CD4-positive, alpha-beta T cell (primary cell): ENCODE data around the gene NCK2. TPM values are rescaled to one million over a fixed set of nuclear protein-coding genes. Genes with fewer than 3 reads are reported as not detected.

ENCODE experiments used
- ATAC-seq: fragments of 200-7000 bp; cut with Tn5 transposase; one replicate; pipeline ENCODE4 v1.10.0; 2022; ENCODE audit warnings: mild to moderate bottlenecking; ENCODE audit not compliant: poor library complexity
- CTCF ChIA-PET: fragments of 350-600 bp; sonication (Branson Sonifier 250); formaldehyde crosslinking; loops from one replicate; lab custom pipeline; 2021; ENCODE audit warnings: antibody characterized with exemption, inconsistent platforms; lab: Charles Lee
- POLR2A ChIA-PET: fragments of 350-600 bp; sonication (Branson Sonifier 250); formaldehyde crosslinking; loops from one replicate; lab custom pipeline; 2021; ENCODE audit warnings: antibody characterized with exemption, inconsistent platforms; lab: Charles Lee
- DNase-seq, 14 experiments: peaks; one replicate each; pipeline ENCODE4 v3.0.0-alpha.2; 2013 to 2020; ENCODE audit warnings: mixed read lengths in 2 of 14
- H3K27ac ChIP-seq, 2 donors: one replicate each; pipeline versions ENCODE4 v1.5.1 to v1.7.0; 2013; ENCODE audit warnings: low read length in 2 of 2, low read depth in 1 of 2, mild to moderate bottlenecking in 1 of 2
- H3K27me3 ChIP-seq, 2 experiments: 1 replicate in 1 of 2; 2 replicates in 1 of 2; pipeline versions ENCODE4 v1.6.1 to v1.7.0; 2013; ENCODE audit warnings: low read length in 2 of 2, control low read depth in 1 of 2, mild to moderate bottlenecking in 1 of 2, moderate library complexity in 1 of 2; ENCODE audit not compliant: insufficient read depth in 2 of 2, control insufficient read depth in 1 of 2
- H3K36me3 ChIP-seq: one replicate; pipeline ENCODE4 v1.6.1; 2013; ENCODE audit warnings: low read length, control low read depth; ENCODE audit not compliant: insufficient read depth
- H3K4me1 ChIP-seq: one replicate; pipeline ENCODE4 v1.6.1; 2013; ENCODE audit warnings: low read length, control low read depth; ENCODE audit not compliant: insufficient read depth
- H3K4me3 ChIP-seq: one replicate; pipeline ENCODE4 v1.5.1; 2013; ENCODE audit warnings: mild to moderate bottlenecking, low read length, moderate library complexity
- H3K9me3 ChIP-seq, 2 experiments: 1 replicate in 1 of 2; 2 replicates in 1 of 2; pipeline versions ENCODE4 v1.6.1 to v1.7.0; 2013; ENCODE audit warnings: low read length in 2 of 2, mild to moderate bottlenecking in 2 of 2, control low read depth in 1 of 2, moderate library complexity in 1 of 2; ENCODE audit not compliant: control insufficient read depth in 1 of 2, insufficient read depth in 1 of 2
- H3K27ac Mint-ChIP-seq: one replicate; pipeline ENCODE4 v1.8.0; 2020; ENCODE audit warnings: mixed read lengths
- H3K27me3 Mint-ChIP-seq: one replicate; pipeline ENCODE4 v1.8.0; 2021; ENCODE audit warnings: mixed read lengths
- H3K36me3 Mint-ChIP-seq: one replicate; pipeline ENCODE4 v1.8.0; 2021; ENCODE audit warnings: low read depth, mixed read lengths
- H3K4me1 Mint-ChIP-seq: one replicate; pipeline ENCODE4 v1.8.0; 2021; ENCODE audit warnings: low read depth, mixed read lengths
- H3K4me3 Mint-ChIP-seq: one replicate; pipeline ENCODE4 v1.8.0; 2020; ENCODE audit warnings: mild to moderate bottlenecking, mixed read lengths
- H3K9me3 Mint-ChIP-seq: one replicate; pipeline ENCODE4 v1.8.0; 2020; ENCODE audit warnings: mixed read lengths
- CTCF ChIP-seq: fragments of 200-600 bp; IDR thresholded peaks from one replicate; pipeline ENCODE4 v1.8.0; 2022; ENCODE audit warnings: antibody characterized with exemption, mild to moderate bottlenecking
- intact Hi-C, 2 experiments: fragments of 100-400 bp; cut with DNase I in 1 of 2; cut with micrococcal nuclease in 1 of 2; formaldehyde crosslinking; loops; one replicate each; pipeline versions ENCODE4 v1.15.1 to v1.9.0; 2023 to 2025; cut with DNase I, micrococcal nuclease
- total RNA-seq, 174 experiments: library from RNA in 2 of 174; stranded (reverse) in 2 of 174; gene quantifications; one replicate each; pipeline ENCODE4 v1.2.3 and lab custom pipeline; 2021 to 2026

Gene NCK2
- total RNA-seq, 2 experiments from 2014 or later: 92.1 to 92.3 TPM

- DNase-seq (peak in 5 of 14 experiments; percentile 39 to 82 (median 74)), ATAC-seq (peak; percentile 44)
- Histone ChIP-seq H3K27ac (peak overlapping the region; percentile 82 to 90), H3K4me3 (peak overlapping the region; percentile 35), H3K9me3 (peaks cover 0 to 8% of the 10 kb centered on the region in 2 experiments), H3K36me3 (peaks cover 27% of the 10 kb centered on the region), H3K27me3 (no peaks in the 10 kb centered on the region), H3K4me1 (peaks cover 78% of the 10 kb centered on the region)
- intact Hi-C loops: loop anchor here (2.0 to 5.0 kb wide), 7 partner anchors 35 to 230 kb away; no protein-coding TSS in a partner anchor
- ChIA-PET CTCF (interaction anchor here (0.9 to 1.9 kb wide), 6 partner anchors 19 to 228 kb away, joined by 3 to 5 read pairs (median 4); no protein-coding TSS in a partner anchor), POLR2A (interaction anchor here (0.6 to 3.6 kb wide), 21 partner anchors 8 to 282 kb away, joined by 3 to 30 read pairs (median 4); no protein-coding TSS in a partner anchor)
- no peaks in the 10 kb centered on the region for H3K9me3 Mint-ChIP-seq
- H3K4me1 Mint-ChIP-seq: peaks cover 94% of the 10 kb centered on the region
- peak overlapping the region; percentile 87 for H3K4me3 Mint-ChIP-seq
- TF ChIP-seq CTCF: no peak
- peak overlapping the region; percentile 97 for H3K27ac Mint-ChIP-seq
- H3K27me3 Mint-ChIP-seq: no peaks in the 10 kb centered on the region
- peaks cover 73% of the 10 kb centered on the region for H3K36me3 Mint-ChIP-seq
These were observed 112.5 kb downstream of the NCK2 start for GRCh38 chr2:105857076-105857740.

GRCh38 chr2:105858868-105859693 is 114.4 kb downstream of the NCK2 start:
- no peak for TF ChIP-seq CTCF
- Mint-ChIP-seq H3K4me3 (peak overlapping the region; percentile 27), H3K4me1 (peaks cover 95% of the 10 kb centered on the region), H3K36me3 (peaks cover 81% of the 10 kb centered on the region), H3K27ac (peak overlapping the region; percentile 97), H3K27me3 (no peaks in the 10 kb centered on the region), H3K9me3 (no peaks in the 10 kb centered on the region)
- H3K36me3 ChIP-seq: peaks cover 44% of the 10 kb centered on the region
- DNase-seq (peak in 1 of 14 experiments; percentile 60), ATAC-seq (peak; percentile 25)
- H3K27me3 ChIP-seq: no peaks in the 10 kb centered on the region
- H3K27ac ChIP-seq: peak overlapping the region; percentile 26 to 90
- POLR2A ChIA-PET: interaction anchor here (0.7 to 3.6 kb wide), 7 partner anchors 10 to 236 kb away, joined by 3 to 30 read pairs (median 4); no protein-coding TSS in a partner anchor
- H3K4me1 ChIP-seq: peaks cover 89% of the 10 kb centered on the region
- H3K9me3 ChIP-seq: peaks cover 0 to 8% of the 10 kb centered on the region in 2 experiments
- CTCF ChIA-PET: interaction anchor here (1.2 to 1.3 kb wide), 2 partner anchors 60 to 227 kb away, joined by 3 to 4 read pairs; no protein-coding TSS in a partner anchor
- intact Hi-C loops: loop anchor here (5.0 kb wide), 6 partner anchors 33 to 228 kb away; no protein-coding TSS in a partner anchor
- no peak overlapping the region for H3K4me3 ChIP-seq

- Mint-ChIP-seq H3K27me3 (no peaks in the 10 kb centered on the region), H3K27ac (peak overlapping the region; percentile 97), H3K9me3 (no peaks in the 10 kb centered on the region), H3K4me1 (peaks cover 99% of the 10 kb centered on the region), H3K36me3 (peaks cover 86% of the 10 kb centered on the region), H3K4me3 (peak overlapping the region; percentile 27)
- ChIA-PET POLR2A (interaction anchor here (1.2 to 1.5 kb wide), 2 partner anchors 30 to 114 kb away, joined by 3 to 4 read pairs; no protein-coding TSS in a partner anchor), CTCF (interaction anchor here (1.2 kb wide), 1 partner anchor 226 kb away, joined by 3 read pairs; no protein-coding TSS in a partner anchor)
- TF ChIP-seq CTCF: no peak
- ATAC-seq (no peak), DNase-seq (no peak)
- H3K9me3 ChIP-seq: peaks cover 0 to 8% of the 10 kb centered on the region in 2 experiments
- peaks cover 94% of the 10 kb centered on the region for H3K4me1 ChIP-seq
- H3K27ac ChIP-seq: peak overlapping the region; percentile 26 to 90
- H3K4me3 ChIP-seq: no peak overlapping the region
- no peaks in the 10 kb centered on the region for H3K27me3 ChIP-seq
- peaks cover 46% of the 10 kb centered on the region for H3K36me3 ChIP-seq
- intact Hi-C loops: loop anchor here (5.0 kb wide), 6 partner anchors 33 to 228 kb away; no protein-coding TSS in a partner anchor
These were observed 114.9 kb downstream of the NCK2 start for GRCh38 chr2:105859694-105859951.
